GM13977 (cell line): ENCODE measurements around the gene KRTAP5-1.

Source experiments
- DNase-seq: peaks from one replicate; pipeline ENCODE4 v3.0.0; 2012; ENCODE audit warnings: low spot score
- in situ Hi-C: fragments of 300-500 bp; cut with MboI; formaldehyde crosslinking; loops from one replicate; pipeline ENCODE4 v1.12.0; 2022; ENCODE audit warnings: low sequenced_read_pairs, low pct_unique_long_range_greater_than_20kb, mixed read lengths, inconsistent platforms; ENCODE audit not compliant: unreplicated experiment
- TF ChIP-seq, protein P1 (sequence below): IDR thresholded peaks from 2 replicates; pipeline ENCODE4 v1.5.1; 2012; ENCODE audit warnings: mild to moderate bottlenecking, control low read depth; ENCODE audit not compliant: insufficient read depth; ENCODE audit errors: extremely low read depth, missing control alignments

The KRTAP5-1 gene

DNA sequence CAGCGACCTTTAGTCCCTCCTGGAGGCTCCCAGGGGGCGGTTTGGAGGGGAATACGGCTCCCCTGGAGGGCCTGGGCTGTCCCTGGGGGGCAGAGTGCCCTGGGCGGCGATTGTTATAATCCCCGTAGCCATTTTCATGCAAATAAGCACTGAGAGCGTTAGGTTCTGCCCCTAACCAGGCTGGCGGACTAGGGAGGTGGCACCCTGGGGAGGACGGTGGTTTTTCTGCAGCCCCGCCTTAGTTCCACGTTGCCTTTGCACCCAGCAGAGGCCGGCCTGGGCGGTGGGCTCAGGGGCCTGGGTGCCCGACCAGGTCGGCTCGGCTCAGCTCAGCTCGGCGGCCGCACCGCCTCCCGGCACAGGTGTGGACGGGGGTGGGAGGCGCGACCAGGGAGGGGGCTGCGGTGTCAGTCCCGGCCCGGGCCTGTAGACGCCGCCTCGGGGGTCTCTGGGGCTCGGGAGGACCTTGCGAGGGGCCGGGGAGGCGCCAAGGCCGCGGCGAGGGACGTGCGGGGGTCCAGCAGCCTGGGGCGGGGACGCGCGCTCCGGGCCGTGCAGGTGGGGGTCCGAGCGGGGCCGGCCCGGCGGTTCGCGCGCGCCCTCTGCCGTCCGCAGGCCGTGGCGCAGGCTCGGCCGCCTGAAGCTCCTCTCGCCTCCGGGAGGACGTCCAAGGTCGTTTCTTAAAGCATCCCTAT, 10.7 kb downstream of the KRTAP5-1 start:
- peak; percentile 86 for DNase-seq
- TF ChIP-seq, protein P1, sequence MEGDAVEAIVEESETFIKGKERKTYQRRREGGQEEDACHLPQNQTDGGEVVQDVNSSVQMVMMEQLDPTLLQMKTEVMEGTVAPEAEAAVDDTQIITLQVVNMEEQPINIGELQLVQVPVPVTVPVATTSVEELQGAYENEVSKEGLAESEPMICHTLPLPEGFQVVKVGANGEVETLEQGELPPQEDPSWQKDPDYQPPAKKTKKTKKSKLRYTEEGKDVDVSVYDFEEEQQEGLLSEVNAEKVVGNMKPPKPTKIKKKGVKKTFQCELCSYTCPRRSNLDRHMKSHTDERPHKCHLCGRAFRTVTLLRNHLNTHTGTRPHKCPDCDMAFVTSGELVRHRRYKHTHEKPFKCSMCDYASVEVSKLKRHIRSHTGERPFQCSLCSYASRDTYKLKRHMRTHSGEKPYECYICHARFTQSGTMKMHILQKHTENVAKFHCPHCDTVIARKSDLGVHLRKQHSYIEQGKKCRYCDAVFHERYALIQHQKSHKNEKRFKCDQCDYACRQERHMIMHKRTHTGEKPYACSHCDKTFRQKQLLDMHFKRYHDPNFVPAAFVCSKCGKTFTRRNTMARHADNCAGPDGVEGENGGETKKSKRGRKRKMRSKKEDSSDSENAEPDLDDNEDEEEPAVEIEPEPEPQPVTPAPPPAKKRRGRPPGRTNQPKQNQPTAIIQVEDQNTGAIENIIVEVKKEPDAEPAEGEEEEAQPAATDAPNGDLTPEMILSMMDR: peak; percentile 99
- in situ Hi-C loops: no loop called here

DNA sequence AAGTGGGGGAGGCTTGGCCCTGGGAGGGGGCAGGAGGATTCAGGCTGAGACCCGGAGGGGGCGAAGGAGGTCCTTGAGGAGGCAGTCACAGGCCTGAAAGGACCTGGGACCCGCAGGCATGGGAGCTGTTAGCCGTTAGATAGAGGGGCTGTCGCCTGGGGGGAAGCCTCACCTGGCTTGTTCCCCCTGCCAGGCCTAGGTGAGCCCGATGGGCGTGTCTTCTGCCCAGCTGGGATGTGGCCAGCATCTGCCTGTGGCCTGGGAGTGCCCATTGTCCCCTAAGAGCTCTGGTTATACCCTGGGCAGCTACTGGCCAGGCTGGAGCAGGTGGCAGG, 11.2 kb downstream of the KRTAP5-1 start:
- in situ Hi-C loops: no loop called here
- TF ChIP-seq, protein P1: no peak
- DNase-seq: peak; percentile 35

DNA sequence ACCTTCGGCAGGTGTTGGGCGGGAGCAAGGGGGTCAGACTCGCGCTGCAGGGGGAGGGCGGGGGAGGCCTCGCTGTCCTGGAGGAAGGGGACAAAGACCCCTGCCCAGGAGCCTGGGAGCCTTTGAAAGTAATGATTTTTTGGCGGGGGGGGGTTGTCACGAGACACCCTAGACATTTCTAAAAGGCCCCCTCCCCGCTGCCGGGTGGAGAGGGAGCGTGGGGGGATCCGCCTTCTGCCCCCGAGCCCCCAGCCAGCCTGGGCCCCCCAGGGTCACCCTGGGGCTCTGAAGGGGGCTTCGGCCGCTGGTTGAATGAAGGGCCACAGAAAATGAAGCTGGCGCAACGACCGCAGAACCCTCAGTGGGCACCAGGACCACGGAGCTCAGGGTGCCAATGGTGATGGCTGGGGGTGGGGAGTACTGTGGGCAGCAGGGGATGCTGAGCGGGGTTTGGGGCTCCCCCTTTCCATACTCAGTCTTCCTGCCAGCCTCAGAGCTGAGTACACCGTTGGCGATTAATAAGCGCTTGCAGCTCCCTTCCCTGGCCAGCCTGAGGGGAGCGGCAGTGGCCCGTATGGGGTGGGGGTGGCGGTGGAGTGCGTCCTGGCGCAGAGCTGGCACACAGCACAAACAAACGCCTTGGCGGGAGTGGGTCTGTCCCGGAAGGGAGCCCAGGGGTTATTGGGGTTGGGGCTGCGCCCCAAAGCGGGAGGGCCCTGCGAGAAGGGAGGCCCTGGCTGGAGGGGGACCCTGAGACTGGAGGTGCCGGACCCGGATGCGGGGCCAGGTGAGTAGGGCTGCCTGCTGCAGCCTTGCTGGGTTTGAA, 11.8 kb downstream of the KRTAP5-1 start:
- in situ Hi-C loops: no loop called here
- TF ChIP-seq, protein P1: no peak
- peak; percentile 35 for DNase-seq

DNA sequence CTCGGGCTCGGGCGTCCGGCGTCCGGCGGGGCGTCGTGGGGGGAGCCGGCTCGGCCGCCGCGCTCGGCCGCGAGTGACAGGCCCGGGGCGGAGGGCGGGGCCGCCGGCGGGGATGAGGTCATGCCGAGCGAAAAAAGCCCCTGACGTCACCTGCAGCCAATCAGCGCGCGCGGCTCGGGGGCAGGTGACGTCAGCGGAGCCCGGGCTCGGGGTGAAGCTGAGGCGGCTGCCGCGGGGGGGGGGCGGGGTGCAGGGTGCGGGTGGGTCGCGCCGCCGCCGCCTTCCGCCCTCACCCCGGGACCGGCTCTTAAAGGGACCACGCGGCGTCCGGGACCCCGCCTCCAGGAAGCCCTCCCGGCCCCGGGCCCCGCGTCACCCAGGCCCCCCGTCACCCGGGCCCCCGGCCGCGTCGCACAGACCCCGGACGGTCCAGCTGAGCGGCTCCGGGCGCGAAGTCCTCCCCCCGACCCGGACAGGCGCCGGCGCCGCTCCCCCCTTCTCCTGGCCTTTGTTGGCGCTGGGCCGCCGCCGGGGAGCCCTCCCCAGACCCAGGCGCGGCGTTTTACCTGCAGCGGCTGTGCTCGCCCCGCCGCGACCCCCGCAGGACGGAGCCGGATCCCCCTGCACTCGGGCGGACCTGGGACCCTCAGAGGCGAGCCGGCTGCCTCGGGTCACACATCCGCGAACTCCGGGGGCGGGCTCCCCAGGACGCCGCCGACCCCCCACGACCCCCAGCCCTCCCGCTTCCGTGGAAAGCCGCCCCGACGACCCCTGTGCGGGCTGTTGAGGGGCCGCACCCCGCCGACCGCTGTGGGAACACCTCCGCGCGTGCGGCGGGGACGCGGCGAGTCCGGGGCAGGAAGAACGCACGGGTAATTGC, 12.6 kb downstream of the KRTAP5-1 start, which contains the start of gene DUSP8:
TSS of gene DUSP8 (minus strand) at position 75 of the 880 bp plus-strand sequence. CDS start 6,445 bp downstream, outside the sequence.
- TF ChIP-seq, protein P1: no peak
- in situ Hi-C loops: no loop called here
- peak; percentile 98 for DNase-seq

DNA sequence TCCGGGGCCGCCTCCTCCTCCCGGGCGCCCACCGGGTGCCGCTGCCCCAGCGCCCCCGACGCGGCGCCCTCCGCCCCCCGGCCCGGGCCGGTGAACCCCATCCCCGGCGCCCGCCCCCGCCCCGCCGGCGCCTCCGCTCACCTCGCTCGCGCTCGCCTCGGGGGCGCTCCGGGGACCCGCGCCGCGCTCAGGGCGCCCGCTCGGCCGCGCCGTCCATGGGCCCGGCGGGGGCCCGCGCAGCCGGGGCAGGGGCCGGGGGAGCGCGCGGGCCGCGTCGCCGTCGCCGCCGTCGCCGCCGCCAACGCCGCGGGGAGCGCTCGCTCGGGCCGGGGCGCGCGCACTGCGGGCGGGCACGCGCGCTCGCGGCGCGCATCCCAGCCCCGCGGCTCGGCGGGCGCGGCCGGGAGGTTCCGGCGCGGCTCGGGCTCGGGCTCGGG, 13.3 kb downstream of the KRTAP5-1 start:
- TF ChIP-seq, protein P1: no peak

DNA sequence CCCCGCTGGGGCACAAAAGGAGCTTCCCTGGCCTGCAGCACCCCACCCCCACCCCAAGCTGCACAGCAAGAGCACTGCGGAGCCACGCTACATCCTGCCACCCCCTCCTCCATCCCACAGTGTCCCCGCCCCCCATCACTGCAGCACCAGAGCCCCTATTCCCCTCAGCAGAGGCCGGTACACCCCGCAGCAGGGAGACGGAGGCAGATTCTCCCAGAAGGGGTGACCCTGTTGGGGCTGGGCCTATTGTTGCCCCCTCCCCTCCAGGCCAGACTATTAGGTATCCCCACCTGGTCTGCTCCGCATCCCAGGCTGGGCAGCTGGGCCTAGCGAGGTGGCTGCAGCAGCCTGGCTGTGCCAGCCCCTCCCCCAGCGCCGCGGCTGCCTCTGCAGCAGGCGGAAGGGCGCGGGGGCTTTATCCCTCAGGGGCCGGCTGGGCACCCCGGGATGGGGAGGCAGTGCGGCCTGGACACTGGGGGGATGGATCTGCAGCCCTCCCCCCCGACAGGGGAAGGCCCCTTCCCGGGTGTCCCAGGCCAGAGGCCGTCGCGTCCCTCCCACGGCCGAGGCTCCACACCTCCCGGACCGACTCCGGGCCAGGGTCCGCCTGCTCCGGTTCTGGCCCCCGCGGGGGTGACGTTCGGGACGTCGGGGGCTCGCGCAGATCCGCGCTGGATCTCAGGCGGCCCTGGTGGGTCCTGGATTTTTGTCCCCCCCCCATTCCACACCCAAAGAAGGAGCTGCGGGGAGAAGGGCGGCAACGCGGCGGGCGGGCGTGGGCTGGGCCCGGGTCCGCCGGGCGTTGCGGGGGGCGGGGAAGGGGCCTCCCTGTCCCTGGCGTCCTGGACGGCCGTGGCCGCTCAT, 14.0 kb downstream of the KRTAP5-1 start:
- TF ChIP-seq, protein P1: no peak
- no peak for DNase-seq
- in situ Hi-C loops: no loop called here

More for the DNA sequence above, 13.3 kb downstream of the KRTAP5-1 start:
- no peak for DNase-seq
- in situ Hi-C loops: no loop called here
